HCT116 (cell line): ENCODE data around the gene MPPED1. TPM values are rescaled to one million over a fixed set of nuclear protein-coding genes. Genes with fewer than 3 reads are reported as not detected.

Source experiments
- ATAC-seq: fragments of 200-7000 bp; cut with Tn5 transposase; 2 replicates; pipeline ENCODE4 v1.9.1; 2020; ENCODE audit warnings: mild to moderate bottlenecking, moderate library complexity
- BruUV-seq: library from RNA; stranded (reverse); fragments of 400-500 nt; replicated peaks from 2 replicates; lab custom pipeline; 2021; lab: Mats Ljungman, UMichigan
- CTCF ChIA-PET: fragments of 300-600 bp; sonication (Branson Sonifier 250); formaldehyde crosslinking; loops from one replicate; lab custom pipeline; 2021; ENCODE audit warnings: antibody characterized with exemption; lab: Charles Lee
- POLR2A ChIA-PET: fragments of 300-600, 350-600 bp; sonication (Branson Sonifier 250); formaldehyde crosslinking; loops from one replicate; lab custom pipeline; 2021; ENCODE audit warnings: antibody characterized with exemption; lab: Charles Lee
- RAD21 ChIA-PET, 2 experiments: fragments of 300-600 bp; sonication (Branson Sonifier 250); formaldehyde crosslinking; loops; one replicate each; lab custom pipeline; 2023; ENCODE audit warnings: low total read pairs in 2 of 2; ENCODE audit not compliant: uncharacterized antibody in 2 of 2, unreplicated experiment in 2 of 2, low non-redundant PET in 1 of 2; lab: Charles Lee
- DNase-seq: peaks from one replicate; pipeline ENCODE4 v3.0.0-alpha.2; 2010; ENCODE audit warnings: low read depth, low spot score
- H2AFZ ChIP-seq: fragments of 200-600 bp; shearing (Covaris generic), sonication (generic); 2 replicates; pipeline ENCODE4 v1.6.1; 2017; ENCODE audit warnings: low read depth, mixed run types, mixed read lengths, antibody characterized with exemption, low read length; ENCODE audit not compliant: poor library complexity, severe bottlenecking
- H3K27ac ChIP-seq: 2 replicates; pipeline ENCODE4 v1.5.1; 2012; ENCODE audit warnings: low read depth, low read length
- H3K27me3 ChIP-seq: fragments of 200-600 bp; sonication (generic); 2 replicates; pipeline ENCODE4 v1.6.1; 2016; ENCODE audit warnings: mixed run types, low read length, mixed read lengths; ENCODE audit not compliant: insufficient read depth
- H3K36me3 ChIP-seq, 2 experiments: fragments of 200-500 bp in 1 of 2; fragments of 200-600 bp in 1 of 2; sonication (Bioruptor generic) in 1 of 2; sonication (generic) in 1 of 2; 2 replicates each; pipeline versions ENCODE4 v1.5.1 to v1.6.1; 2014 to 2016; ENCODE audit warnings: low read length in 2 of 2, inconsistent platforms in 1 of 2, mixed read lengths in 1 of 2, mixed run types in 1 of 2; ENCODE audit not compliant: insufficient read depth in 2 of 2, control insufficient read depth in 1 of 2
- H3K4me1 ChIP-seq, 2 experiments: fragments of 200-600 bp in 1 of 2; sonication (generic) in 1 of 2; 2 replicates each; pipeline versions ENCODE4 v1.5.1 to v1.6.1; 2012 to 2017; ENCODE audit warnings: low read length in 2 of 2, inconsistent platforms in 1 of 2, mild to moderate bottlenecking in 1 of 2, mixed read lengths in 1 of 2, mixed run types in 1 of 2, moderate library complexity in 1 of 2; ENCODE audit not compliant: insufficient read depth in 2 of 2, control insufficient read depth in 1 of 2
- H3K4me2 ChIP-seq: fragments of 200-600 bp; sonication (generic); 2 replicates; pipeline ENCODE4 v1.6.1; 2017; ENCODE audit warnings: mixed run types, low read length, mixed read lengths
- H3K4me3 ChIP-seq, 2 experiments: fragments of 200-600 bp in 1 of 2; sonication (generic) in 1 of 2; replicated peaks in 1 of 2; 2 replicates each; pipeline ENCODE4 v1.5.1; 2011 to 2016; ENCODE audit warnings: low read length in 2 of 2, control low read depth in 1 of 2, low read depth in 1 of 2, mild to moderate bottlenecking in 1 of 2, mixed read lengths in 1 of 2, mixed run types in 1 of 2
- H3K79me2 ChIP-seq: fragments of 200-600 bp; sonication (generic); 2 replicates; pipeline ENCODE4 v1.6.1; 2017; ENCODE audit warnings: mild to moderate bottlenecking, mixed run types, low read length, moderate library complexity, mixed read lengths; ENCODE audit not compliant: insufficient read depth
- H3K9ac ChIP-seq: fragments of 200-600 bp; sonication (generic); 2 replicates; pipeline ENCODE4 v1.6.1; 2016; ENCODE audit warnings: low read length, mixed read lengths
- H3K9me2 ChIP-seq: fragments of 200-600 bp; sonication (generic), shearing (Covaris generic); 2 replicates; pipeline ENCODE4 v1.6.1; 2017; ENCODE audit warnings: mixed run types, mild to moderate bottlenecking, moderate library complexity; ENCODE audit not compliant: insufficient read depth
- H3K9me3 ChIP-seq, 2 experiments: fragments of 200-500 bp in 1 of 2; fragments of 200-600 bp in 1 of 2; sonication (Bioruptor generic) in 1 of 2; sonication (generic) in 1 of 2; 2 replicates each; pipeline ENCODE4 v1.6.1; 2014 to 2017; ENCODE audit warnings: low read length in 2 of 2, mixed read lengths in 2 of 2, inconsistent platforms in 1 of 2, low read depth in 1 of 2, mild to moderate bottlenecking in 1 of 2, mixed run types in 1 of 2, moderate library complexity in 1 of 2; ENCODE audit not compliant: control insufficient read depth in 1 of 2, insufficient read depth in 1 of 2
- H4K20me1 ChIP-seq: fragments of 200-600 bp; sonication (generic), shearing (Covaris generic); 2 replicates; pipeline ENCODE4 v1.6.1; 2017; ENCODE audit warnings: mixed run types, mild to moderate bottlenecking, moderate library complexity; ENCODE audit not compliant: insufficient read depth
- CBX3 ChIP-seq: IDR thresholded peaks from 2 replicates; pipeline ENCODE4 v1.6.1; 2012; ENCODE audit warnings: low read depth
- CEBPB ChIP-seq: IDR thresholded peaks from 2 replicates; pipeline ENCODE4 v1.6.1; 2012; ENCODE audit warnings: low read depth
- EGR1 ChIP-seq: IDR thresholded peaks from 2 replicates; pipeline ENCODE4 v1.6.1; 2012; ENCODE audit warnings: low read depth
- ELF1 ChIP-seq: IDR thresholded peaks from 2 replicates; pipeline ENCODE4 v1.6.1; 2012; ENCODE audit warnings: low read depth, borderline replicate concordance
- EZH2phosphoT487 ChIP-seq: fragments of 200-600 bp; IDR thresholded peaks from 2 replicates; pipeline ENCODE4 v1.6.1; 2018; ENCODE audit warnings: antibody characterized with exemption, borderline replicate concordance
- FOSL1 ChIP-seq: IDR thresholded peaks from 2 replicates; pipeline ENCODE4 v1.6.1; 2012; ENCODE audit warnings: low read depth
- JUND ChIP-seq: IDR thresholded peaks from 2 replicates; pipeline ENCODE4 v1.6.1; 2012
- POLR2A ChIP-seq: IDR thresholded peaks from 2 replicates; pipeline ENCODE4 v1.7.0; 2011; ENCODE audit warnings: borderline replicate concordance; ENCODE audit not compliant: insufficient read depth, insufficient read length; ENCODE audit errors: extremely low read depth
- RAD21 ChIP-seq: IDR thresholded peaks from 2 replicates; pipeline ENCODE4 v1.6.1; 2012; ENCODE audit warnings: low read depth, mild to moderate bottlenecking
- SRF ChIP-seq: IDR thresholded peaks from 2 replicates; pipeline ENCODE4 v1.6.1; 2012; ENCODE audit warnings: low read depth
- YY1 ChIP-seq: IDR thresholded peaks from 2 replicates; pipeline ENCODE4 v1.6.1; 2011; ENCODE audit warnings: low read length, low read depth, moderate library complexity, mild to moderate bottlenecking; ENCODE audit not compliant: insufficient replicate concordance; ENCODE audit errors: extremely low read depth
- ZFX ChIP-seq: fragments of 450-650 bp; IDR thresholded peaks from 2 replicates; pipeline ENCODE4 v1.6.1; 2017
- ZNF274 ChIP-seq: fragments of 200-500 bp; sonication (Bioruptor generic); IDR thresholded peaks from 2 replicates; pipeline ENCODE4 v1.6.1; 2014; ENCODE audit warnings: mild to moderate bottlenecking, low read depth, low read length, inconsistent platforms
- intact Hi-C: fragments of 100-400 bp; cut with micrococcal nuclease; formaldehyde crosslinking; loops from 2 replicates; pipeline ENCODE4 v1.10.0; 2022
- total RNA-seq: library from RNA; stranded (reverse); gene quantifications from one replicate; pipeline ENCODE4 v1.2.1, GENCODE V29; 2021; ENCODE audit not compliant: unreplicated experiment
- TF ChIP-seq, protein P1 (sequence below): IDR thresholded peaks from 2 replicates; pipeline ENCODE4 v1.6.1; 2012; ENCODE audit warnings: low read depth
- TF ChIP-seq, protein P2 (sequence below): IDR thresholded peaks from 2 replicates; pipeline ENCODE4 v1.6.1; 2012
- TF ChIP-seq, protein P3 (sequence below): IDR thresholded peaks from 2 replicates; pipeline ENCODE4 v1.6.1; 2011; ENCODE audit warnings: mild to moderate bottlenecking, low read length, moderate library complexity; ENCODE audit not compliant: insufficient replicate concordance; ENCODE audit errors: extremely low read depth

Gene MPPED1
- total RNA-seq, 1 experiment from 2014 or later, result not detected

DNA sequence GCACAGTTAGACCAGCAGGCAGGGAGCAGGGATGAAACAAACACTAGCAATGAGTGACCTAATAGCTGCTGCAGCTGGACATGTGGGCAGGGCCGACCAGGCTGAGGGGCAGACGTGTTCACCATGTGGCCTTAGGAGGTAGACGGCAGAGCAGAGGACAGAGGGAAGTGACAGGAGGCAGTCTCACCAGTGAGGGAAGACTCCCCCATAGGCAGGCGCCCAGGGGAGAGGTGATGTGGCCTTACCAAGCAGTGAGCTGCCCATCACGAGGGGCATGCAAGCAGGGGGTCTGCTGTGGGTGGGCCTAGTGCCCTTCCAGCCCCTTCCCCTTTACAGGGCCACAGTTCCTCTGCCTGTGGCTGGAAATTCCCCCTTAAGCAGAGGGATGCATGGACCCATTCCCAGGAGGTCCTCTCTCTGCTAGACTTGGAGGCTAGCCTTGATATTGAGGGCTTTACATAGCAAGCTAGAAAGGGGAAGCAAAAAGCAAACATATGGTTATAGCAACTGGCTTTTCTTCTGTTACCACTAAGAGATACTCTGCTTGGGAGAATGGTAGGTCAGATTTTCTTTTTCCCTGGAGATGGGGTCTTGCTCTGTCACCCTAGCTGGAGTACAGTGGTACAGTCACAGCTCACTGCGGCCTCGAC is 67.6 kb downstream of the MPPED1 start:
- H3K9me2 ChIP-seq, result no peaks in the 10 kb centered on the region
- no peaks in the 10 kb centered on the region for H4K20me1 ChIP-seq
- intact Hi-C loops, result no loop called here
- H3K36me3 ChIP-seq, result no peaks in the 10 kb centered on the region
- DNase-seq, result no peak
- ChIA-PET POLR2A (no interaction called here), RAD21 (no interaction called here)
- H3K4me2 ChIP-seq, result no peak overlapping the region
- no peaks in the 10 kb centered on the region for H3K27me3 ChIP-seq
- H3K79me2 ChIP-seq, result no peaks in the 10 kb centered on the region
- no peak overlapping the region for H3K27ac ChIP-seq
- H3K9ac ChIP-seq, result no peak overlapping the region
- no peak for TF ChIP-seq ELF1
- no peak for TF ChIP-seq CEBPB
- TF ChIP-seq EGR1, result no peak
- TF ChIP-seq, all 23 proteins: peak for 0
- BruUV-seq, result no TSS peak
- CTCF ChIA-PET, result no interaction called here
- Histone ChIP-seq H3K4me1 (no peaks in the 10 kb centered on the region), H3K4me3 (no peak overlapping the region), H2AFZ (no peak overlapping the region), H3K9me3 (no peaks in the 10 kb centered on the region)
- ATAC-seq, result no peak

- Histone ChIP-seq H3K9ac (no peak overlapping the region), H3K27me3 (no peaks in the 10 kb centered on the region), H3K4me1 (no peaks in the 10 kb centered on the region), H2AFZ (no peak overlapping the region), H3K9me2 (no peaks in the 10 kb centered on the region), H3K4me3 (no peak overlapping the region), H4K20me1 (no peaks in the 10 kb centered on the region), H3K27ac (no peak overlapping the region), H3K9me3 (no peaks in the 10 kb centered on the region), H3K36me3 (no peaks in the 10 kb centered on the region), H3K79me2 (no peaks in the 10 kb centered on the region), H3K4me2 (no peak overlapping the region)
- no peak for DNase-seq
- no peak for ATAC-seq
- CTCF ChIA-PET, result no interaction called here
- POLR2A ChIA-PET, result no interaction called here
- RAD21 ChIA-PET, result no interaction called here
- intact Hi-C loops, result no loop called here
- no TSS peak for BruUV-seq
- TF ChIP-seq POLR2A (no peak), ZFX (no peak), FOSL1 (no peak), RAD21 (no peak), CBX3 (no peak), ELF1 (no peak), YY1 (no peak), JUND (no peak), ZNF274 (no peak), EZH2phosphoT487 (no peak), SRF (no peak)
- TF ChIP-seq, protein P1, sequence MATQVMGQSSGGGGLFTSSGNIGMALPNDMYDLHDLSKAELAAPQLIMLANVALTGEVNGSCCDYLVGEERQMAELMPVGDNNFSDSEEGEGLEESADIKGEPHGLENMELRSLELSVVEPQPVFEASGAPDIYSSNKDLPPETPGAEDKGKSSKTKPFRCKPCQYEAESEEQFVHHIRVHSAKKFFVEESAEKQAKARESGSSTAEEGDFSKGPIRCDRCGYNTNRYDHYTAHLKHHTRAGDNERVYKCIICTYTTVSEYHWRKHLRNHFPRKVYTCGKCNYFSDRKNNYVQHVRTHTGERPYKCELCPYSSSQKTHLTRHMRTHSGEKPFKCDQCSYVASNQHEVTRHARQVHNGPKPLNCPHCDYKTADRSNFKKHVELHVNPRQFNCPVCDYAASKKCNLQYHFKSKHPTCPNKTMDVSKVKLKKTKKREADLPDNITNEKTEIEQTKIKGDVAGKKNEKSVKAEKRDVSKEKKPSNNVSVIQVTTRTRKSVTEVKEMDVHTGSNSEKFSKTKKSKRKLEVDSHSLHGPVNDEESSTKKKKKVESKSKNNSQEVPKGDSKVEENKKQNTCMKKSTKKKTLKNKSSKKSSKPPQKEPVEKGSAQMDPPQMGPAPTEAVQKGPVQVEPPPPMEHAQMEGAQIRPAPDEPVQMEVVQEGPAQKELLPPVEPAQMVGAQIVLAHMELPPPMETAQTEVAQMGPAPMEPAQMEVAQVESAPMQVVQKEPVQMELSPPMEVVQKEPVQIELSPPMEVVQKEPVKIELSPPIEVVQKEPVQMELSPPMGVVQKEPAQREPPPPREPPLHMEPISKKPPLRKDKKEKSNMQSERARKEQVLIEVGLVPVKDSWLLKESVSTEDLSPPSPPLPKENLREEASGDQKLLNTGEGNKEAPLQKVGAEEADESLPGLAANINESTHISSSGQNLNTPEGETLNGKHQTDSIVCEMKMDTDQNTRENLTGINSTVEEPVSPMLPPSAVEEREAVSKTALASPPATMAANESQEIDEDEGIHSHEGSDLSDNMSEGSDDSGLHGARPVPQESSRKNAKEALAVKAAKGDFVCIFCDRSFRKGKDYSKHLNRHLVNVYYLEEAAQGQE, result no peak
- TF ChIP-seq, protein P2, sequence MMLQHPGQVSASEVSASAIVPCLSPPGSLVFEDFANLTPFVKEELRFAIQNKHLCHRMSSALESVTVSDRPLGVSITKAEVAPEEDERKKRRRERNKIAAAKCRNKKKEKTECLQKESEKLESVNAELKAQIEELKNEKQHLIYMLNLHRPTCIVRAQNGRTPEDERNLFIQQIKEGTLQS, result no peak
- TF ChIP-seq, protein P3, sequence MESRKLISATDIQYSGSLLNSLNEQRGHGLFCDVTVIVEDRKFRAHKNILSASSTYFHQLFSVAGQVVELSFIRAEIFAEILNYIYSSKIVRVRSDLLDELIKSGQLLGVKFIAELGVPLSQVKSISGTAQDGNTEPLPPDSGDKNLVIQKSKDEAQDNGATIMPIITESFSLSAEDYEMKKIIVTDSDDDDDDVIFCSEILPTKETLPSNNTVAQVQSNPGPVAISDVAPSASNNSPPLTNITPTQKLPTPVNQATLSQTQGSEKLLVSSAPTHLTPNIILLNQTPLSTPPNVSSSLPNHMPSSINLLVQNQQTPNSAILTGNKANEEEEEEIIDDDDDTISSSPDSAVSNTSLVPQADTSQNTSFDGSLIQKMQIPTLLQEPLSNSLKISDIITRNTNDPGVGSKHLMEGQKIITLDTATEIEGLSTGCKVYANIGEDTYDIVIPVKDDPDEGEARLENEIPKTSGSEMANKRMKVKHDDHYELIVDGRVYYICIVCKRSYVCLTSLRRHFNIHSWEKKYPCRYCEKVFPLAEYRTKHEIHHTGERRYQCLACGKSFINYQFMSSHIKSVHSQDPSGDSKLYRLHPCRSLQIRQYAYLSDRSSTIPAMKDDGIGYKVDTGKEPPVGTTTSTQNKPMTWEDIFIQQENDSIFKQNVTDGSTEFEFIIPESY, result no peak
These were observed 68.1 kb downstream of the MPPED1 start for GRCh38 chr22:43479962-43480361.
